ENCODE data around the gene C11orf98.
A peak's percentile ranks its signal among the peaks of the same experiment; 100 is the strongest.
"Not testable (repeated sequence)": the region's sequence is repeated elsewhere in the genome, so short reads cannot be mapped to it uniquely, and the experiment has no call there.

Gene C11orf98

GRCh38 chr11:62705413-62705812 is 40.4 kb upstream of the C11orf98 start:
- peaks cover 12% of the 10 kb centered on the region for H3K36me3 ChIP-seq
- peaks cover 8% of the 10 kb centered on the region for H3K4me1 ChIP-seq
- peak overlapping the region; percentile 74 for H3K4me3 ChIP-seq (ENCODE audit: low read depth, low read length)
- TF ChIP-seq CTCF (IDR thresholded peaks at IDR 0.05; ENCODE audit: low read depth, low read length) = no peak
- H3K9me3 ChIP-seq = no peaks in the 10 kb centered on the region
- H3K27me3 ChIP-seq = no peaks in the 10 kb centered on the region
- DNase-seq = peak; percentile 24

- not testable (repeated sequence) for H3K4me1 ChIP-seq; H3K4me3 ChIP-seq (ENCODE audit: low read depth, low read length); H3K36me3 ChIP-seq; H3K9me3 ChIP-seq; H3K27me3 ChIP-seq; DNase-seq
Measured at GRCh38 chr11:62703921-62704320, 38.9 kb upstream of the C11orf98 start.

GRCh38 chr11:62702246-62702645 is 37.2 kb upstream of the C11orf98 start:
- Histone ChIP-seq H3K4me3 (ENCODE audit: low read depth, low read length) (no peak overlapping the region), H3K27me3 (no peaks in the 10 kb centered on the region), H3K4me1 (no peaks in the 10 kb centered on the region; the same call in 1 of the 2 replicates), H3K9me3 (no peaks in the 10 kb centered on the region), H3K36me3 (peaks cover 3% of the 10 kb centered on the region; the same call in 1 of the 2 replicates)
- TF ChIP-seq CTCF (IDR thresholded peaks at IDR 0.05; ENCODE audit: low read depth, low read length) = no peak
- no peak for DNase-seq

GRCh38 chr11:62694455-62695167 is 29.6 kb upstream of the C11orf98 start:
- Histone ChIP-seq H3K36me3 (no peaks in the 10 kb centered on the region; the same call in none of the 2 replicates), H3K4me3 (ENCODE audit: low read depth, low read length) (no peak overlapping the region), H3K27me3 (no peaks in the 10 kb centered on the region), H3K4me1 (no peaks in the 10 kb centered on the region), H3K9me3 (no peaks in the 10 kb centered on the region)
- peak; percentile 72 for DNase-seq
- peak; percentile 78 for TF ChIP-seq CTCF (IDR thresholded peaks at IDR 0.05; ENCODE audit: low read depth, low read length)

- DNase-seq; H3K9me3 ChIP-seq; H3K27me3 ChIP-seq; H3K4me1 ChIP-seq; H3K4me3 ChIP-seq (ENCODE audit: low read depth, low read length); H3K36me3 ChIP-seq: not testable (repeated sequence)
Measured at GRCh38 chr11:62693624-62694023, 28.6 kb upstream of the C11orf98 start.

GRCh38 chr11:62689421-62690183 is 24.6 kb upstream of the C11orf98 start, which contains the start of gene LRRN4CL:
Gene LRRN4CL, minus strand, starts transcription at chr11:62689530. Its CDS starts 1,022 bp downstream, at chr11:62688508.
- Histone ChIP-seq H3K27me3 (no peaks in the 10 kb centered on the region), H3K36me3 (no peaks in the 10 kb centered on the region; the same call in none of the 2 replicates), H3K4me3 (ENCODE audit: low read depth, low read length) (no peak within 1 kb of the TSS), H3K4me1 (no peaks in the 10 kb centered on the region), H3K9me3 (no peaks in the 10 kb centered on the region)
- TF ChIP-seq CTCF (IDR thresholded peaks at IDR 0.05; ENCODE audit: low read depth, low read length) = no peak
- no peak for DNase-seq

GRCh38 chr11:62688491-62688890 is 23.5 kb upstream of the C11orf98 start:
- H3K9me3 ChIP-seq = no peaks in the 10 kb centered on the region
- H3K4me1 ChIP-seq = no peaks in the 10 kb centered on the region
- TF ChIP-seq CTCF (IDR thresholded peaks at IDR 0.05; ENCODE audit: low read depth, low read length) = no peak
- no peak for DNase-seq
- H3K36me3 ChIP-seq = no peaks in the 10 kb centered on the region; the same call in none of the 2 replicates
- no peak overlapping the region for H3K4me3 ChIP-seq (ENCODE audit: low read depth, low read length)
- H3K27me3 ChIP-seq = no peaks in the 10 kb centered on the region

Measured in BE2C (cell line).